ENCODE results near the gene HLA-DMB. TPM values are rescaled to one million over a fixed set of nuclear protein-coding genes. Genes with fewer than 3 reads are reported as not detected.

The HLA-DMB gene
- total and polyA plus RNA-seq, 2 donors: 71.0 to 110 TPM

DNA sequence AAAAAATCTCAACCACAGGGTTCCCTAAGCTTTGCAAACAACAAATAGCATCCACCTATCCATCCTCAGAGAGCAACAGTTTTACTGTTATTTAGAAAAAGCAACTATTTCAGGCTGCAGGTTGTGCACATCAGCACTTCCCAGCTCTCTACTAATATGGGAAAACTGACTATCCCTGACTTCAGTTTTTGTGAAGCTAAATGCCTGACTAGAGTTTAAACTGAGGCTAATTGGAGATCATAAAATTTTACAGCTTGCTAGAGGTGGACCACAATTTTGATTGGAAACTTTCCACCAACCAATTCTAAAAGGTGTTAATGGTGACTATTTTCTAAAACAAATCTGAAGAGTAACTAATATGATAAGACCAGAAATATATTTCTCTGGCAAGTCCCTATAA is 36.9 kb downstream of the HLA-DMB start:
- H3K4me1 ChIP-seq (ENCODE audit: control insufficient read depth in 2 of 2, insufficient read depth in 2 of 2, low read length in 2 of 2): no peaks in the 10 kb centered on the region
- DNase-seq (ENCODE audit: low read depth in 6 of 9, low spot score in 9 of 9): no peak
- H3K27ac ChIP-seq (ENCODE audit: low read depth in 1 of 2, low read length in 1 of 2): no peak overlapping the region
- H3K27me3 ChIP-seq (ENCODE audit: control insufficient read depth in 2 of 2, insufficient read depth in 1 of 2, low read length in 1 of 2): no peaks in the 10 kb centered on the region
- H3K4me3 ChIP-seq (ENCODE audit: low read length in 2 of 2): no peak overlapping the region
- H3K36me3 ChIP-seq (ENCODE audit: control insufficient read depth in 2 of 2, insufficient read depth in 2 of 2, low read length in 1 of 2): peaks cover 6 to 10% of the 10 kb centered on the region in 2 donors
- H3K9me3 ChIP-seq (ENCODE audit: control insufficient read depth in 2 of 2, insufficient read depth in 1 of 2, low read length in 1 of 2): no peaks in the 10 kb centered on the region

DNA sequence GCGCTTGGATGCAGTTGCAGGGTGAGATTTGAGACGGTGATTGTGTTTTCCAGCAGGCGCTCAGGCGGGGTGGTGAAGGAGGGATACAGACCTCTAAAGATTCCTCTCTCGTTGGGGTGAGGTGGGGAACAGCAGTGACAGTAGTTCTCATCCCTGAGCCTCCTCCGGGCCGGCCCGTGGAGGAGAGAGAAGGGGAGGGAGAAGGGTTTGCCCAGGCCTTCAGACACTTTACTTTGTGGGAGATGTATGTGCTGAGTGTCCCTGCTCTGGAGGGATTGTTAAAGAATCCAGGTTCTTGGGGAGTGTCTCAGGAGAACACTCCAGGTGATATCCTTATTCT is 45.9 kb downstream of the HLA-DMB start:
- Histone ChIP-seq H3K27me3 (ENCODE audit: control insufficient read depth in 2 of 2, insufficient read depth in 1 of 2, low read length in 1 of 2) (no peaks in the 10 kb centered on the region), H3K36me3 (ENCODE audit: control insufficient read depth in 2 of 2, insufficient read depth in 2 of 2, low read length in 1 of 2) (peaks cover 0 to 6% of the 10 kb centered on the region in 2 donors), H3K4me3 (ENCODE audit: low read length in 2 of 2) (peak overlapping the region; percentile 85 to 87), H3K4me1 (ENCODE audit: control insufficient read depth in 2 of 2, insufficient read depth in 2 of 2, low read length in 2 of 2) (peaks cover 18 to 23% of the 10 kb centered on the region in 2 donors), H3K27ac (ENCODE audit: low read depth in 1 of 2, low read length in 1 of 2) (peak overlapping the region; percentile 91 to 93), H3K9me3 (ENCODE audit: control insufficient read depth in 2 of 2, insufficient read depth in 1 of 2, low read length in 1 of 2) (no peaks in the 10 kb centered on the region)
- no peak for DNase-seq (ENCODE audit: low read depth in 6 of 9, low spot score in 9 of 9)
- under 1% methylated on average over 8 of the region's 8 CpGs for WGBS

- H3K27ac ChIP-seq (ENCODE audit: low read depth in 1 of 2, low read length in 1 of 2): peak overlapping the region; percentile 91 to 93
- peaks cover 18 to 23% of the 10 kb centered on the region in 2 donors for H3K4me1 ChIP-seq (ENCODE audit: control insufficient read depth in 2 of 2, insufficient read depth in 2 of 2, low read length in 2 of 2)
- no peaks in the 10 kb centered on the region for H3K9me3 ChIP-seq (ENCODE audit: control insufficient read depth in 2 of 2, insufficient read depth in 1 of 2, low read length in 1 of 2)
- peaks cover 0 to 6% of the 10 kb centered on the region in 2 donors for H3K36me3 ChIP-seq (ENCODE audit: control insufficient read depth in 2 of 2, insufficient read depth in 2 of 2, low read length in 1 of 2)
- WGBS: under 1% methylated on average over 61 of the region's 61 CpGs
- peak; percentile 93 to 99 (median 96) for DNase-seq (ENCODE audit: low read depth in 6 of 9, low spot score in 9 of 9)
- peak overlapping the region; percentile 85 to 87 for H3K4me3 ChIP-seq (ENCODE audit: low read length in 2 of 2)
- H3K27me3 ChIP-seq (ENCODE audit: control insufficient read depth in 2 of 2, insufficient read depth in 1 of 2, low read length in 1 of 2): no peaks in the 10 kb centered on the region
Observed at GRCh38 chr6:32894085-32895005, 46.5 kb downstream of the HLA-DMB start.

DNA sequence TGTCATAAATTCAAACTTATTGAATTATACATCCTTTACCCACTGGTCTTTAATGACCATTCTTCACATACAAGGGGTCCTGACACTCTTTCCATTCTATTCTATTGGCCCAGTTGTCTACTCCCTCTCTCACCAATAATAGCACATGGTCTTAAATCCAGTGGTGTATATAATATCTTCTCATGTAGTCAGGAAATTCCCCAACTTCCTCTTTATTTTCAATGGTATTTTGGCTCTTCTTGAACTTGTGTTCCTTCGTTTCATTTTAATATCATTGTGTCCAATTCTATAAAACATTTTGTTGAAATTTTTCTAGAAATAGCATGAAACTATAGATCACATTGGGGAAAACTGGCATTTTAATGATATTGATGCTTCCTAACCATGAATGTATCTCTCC is 50.0 kb downstream of the HLA-DMB start:
- DNase-seq (ENCODE audit: low read depth in 6 of 9, low spot score in 9 of 9): no peak
- Histone ChIP-seq H3K36me3 (ENCODE audit: control insufficient read depth in 2 of 2, insufficient read depth in 2 of 2, low read length in 1 of 2) (no peaks in the 10 kb centered on the region), H3K27me3 (ENCODE audit: control insufficient read depth in 2 of 2, insufficient read depth in 1 of 2, low read length in 1 of 2) (no peaks in the 10 kb centered on the region), H3K4me3 (ENCODE audit: low read length in 2 of 2) (no peak overlapping the region), H3K9me3 (ENCODE audit: control insufficient read depth in 2 of 2, insufficient read depth in 1 of 2, low read length in 1 of 2) (no peaks in the 10 kb centered on the region), H3K27ac (ENCODE audit: low read depth in 1 of 2, low read length in 1 of 2) (no peak overlapping the region), H3K4me1 (ENCODE audit: control insufficient read depth in 2 of 2, insufficient read depth in 2 of 2, low read length in 2 of 2) (peaks cover 13 to 15% of the 10 kb centered on the region in 2 donors)
- 20% methylated on average over 1 of the region's 1 CpG for WGBS

GRCh38 chr6:32889533-32889932 is 51.3 kb downstream of the HLA-DMB start:
- WGBS: 94% methylated on average over 1 of the region's 1 CpG

GRCh38 chr6:32888576-32888975 is 52.3 kb downstream of the HLA-DMB start:
- Histone ChIP-seq H3K27ac (ENCODE audit: low read depth in 1 of 2, low read length in 1 of 2) (no peak overlapping the region), H3K36me3 (ENCODE audit: control insufficient read depth in 2 of 2, insufficient read depth in 2 of 2, low read length in 1 of 2) (no peaks in the 10 kb centered on the region), H3K27me3 (ENCODE audit: control insufficient read depth in 2 of 2, insufficient read depth in 1 of 2, low read length in 1 of 2) (peaks cover 0 to 4% of the 10 kb centered on the region in 2 donors), H3K9me3 (ENCODE audit: control insufficient read depth in 2 of 2, insufficient read depth in 1 of 2, low read length in 1 of 2) (no peaks in the 10 kb centered on the region), H3K4me1 (ENCODE audit: control insufficient read depth in 2 of 2, insufficient read depth in 2 of 2, low read length in 2 of 2) (peaks cover 2% of the 10 kb centered on the region in 2 donors), H3K4me3 (ENCODE audit: low read length in 2 of 2) (no peak overlapping the region)
- no peak for DNase-seq (ENCODE audit: low read depth in 6 of 9, low spot score in 9 of 9)
- 97% methylated on average over 2 of the region's 2 CpGs for WGBS

More at GRCh38 chr6:32889533-32889932, 51.3 kb downstream of the HLA-DMB start:
- Histone ChIP-seq H3K27ac (ENCODE audit: low read depth in 1 of 2, low read length in 1 of 2) (no peak overlapping the region), H3K36me3 (ENCODE audit: control insufficient read depth in 2 of 2, insufficient read depth in 2 of 2, low read length in 1 of 2) (no peaks in the 10 kb centered on the region), H3K4me1 (ENCODE audit: control insufficient read depth in 2 of 2, insufficient read depth in 2 of 2, low read length in 2 of 2) (peaks cover 5% of the 10 kb centered on the region in 2 donors), H3K9me3 (ENCODE audit: control insufficient read depth in 2 of 2, insufficient read depth in 1 of 2, low read length in 1 of 2) (no peaks in the 10 kb centered on the region), H3K4me3 (ENCODE audit: low read length in 2 of 2) (no peak overlapping the region), H3K27me3 (ENCODE audit: control insufficient read depth in 2 of 2, insufficient read depth in 1 of 2, low read length in 1 of 2) (no peaks in the 10 kb centered on the region)
- no peak for DNase-seq (ENCODE audit: low read depth in 6 of 9, low spot score in 9 of 9)

DNA sequence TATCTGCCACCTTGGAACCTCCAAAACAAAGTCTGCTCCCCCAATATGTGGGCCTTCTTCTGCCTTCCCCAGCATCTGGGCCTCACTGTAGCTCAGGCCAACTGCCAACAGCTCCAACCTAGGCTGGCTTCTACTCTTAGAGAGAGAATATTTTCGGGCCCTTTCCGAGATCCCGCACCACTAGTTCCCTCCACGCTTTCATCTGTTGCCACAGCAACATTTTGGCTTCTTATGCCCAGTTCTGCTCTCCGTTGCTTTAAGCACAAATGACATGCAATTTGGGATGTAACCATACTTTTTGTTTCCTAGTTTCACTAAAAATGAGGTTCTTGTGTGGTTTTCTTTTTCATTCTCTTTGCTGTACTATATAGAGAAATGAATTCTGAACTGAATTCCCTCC is 53.2 kb downstream of the HLA-DMB start:
- no peak overlapping the region for H3K4me3 ChIP-seq (ENCODE audit: low read length in 2 of 2)
- peaks cover 0 to 4% of the 10 kb centered on the region in 2 donors for H3K27me3 ChIP-seq (ENCODE audit: control insufficient read depth in 2 of 2, insufficient read depth in 1 of 2, low read length in 1 of 2)
- H3K36me3 ChIP-seq (ENCODE audit: control insufficient read depth in 2 of 2, insufficient read depth in 2 of 2, low read length in 1 of 2): no peaks in the 10 kb centered on the region
- H3K4me1 ChIP-seq (ENCODE audit: control insufficient read depth in 2 of 2, insufficient read depth in 2 of 2, low read length in 2 of 2): no peaks in the 10 kb centered on the region
- no peaks in the 10 kb centered on the region for H3K9me3 ChIP-seq (ENCODE audit: control insufficient read depth in 2 of 2, insufficient read depth in 1 of 2, low read length in 1 of 2)
- no peak for DNase-seq (ENCODE audit: low read depth in 6 of 9, low spot score in 9 of 9)
- whole genome bisulfite sequencing: 96% methylated on average over 5 of the region's 5 CpGs
- H3K27ac ChIP-seq (ENCODE audit: low read depth in 1 of 2, low read length in 1 of 2): no peak overlapping the region

DNA sequence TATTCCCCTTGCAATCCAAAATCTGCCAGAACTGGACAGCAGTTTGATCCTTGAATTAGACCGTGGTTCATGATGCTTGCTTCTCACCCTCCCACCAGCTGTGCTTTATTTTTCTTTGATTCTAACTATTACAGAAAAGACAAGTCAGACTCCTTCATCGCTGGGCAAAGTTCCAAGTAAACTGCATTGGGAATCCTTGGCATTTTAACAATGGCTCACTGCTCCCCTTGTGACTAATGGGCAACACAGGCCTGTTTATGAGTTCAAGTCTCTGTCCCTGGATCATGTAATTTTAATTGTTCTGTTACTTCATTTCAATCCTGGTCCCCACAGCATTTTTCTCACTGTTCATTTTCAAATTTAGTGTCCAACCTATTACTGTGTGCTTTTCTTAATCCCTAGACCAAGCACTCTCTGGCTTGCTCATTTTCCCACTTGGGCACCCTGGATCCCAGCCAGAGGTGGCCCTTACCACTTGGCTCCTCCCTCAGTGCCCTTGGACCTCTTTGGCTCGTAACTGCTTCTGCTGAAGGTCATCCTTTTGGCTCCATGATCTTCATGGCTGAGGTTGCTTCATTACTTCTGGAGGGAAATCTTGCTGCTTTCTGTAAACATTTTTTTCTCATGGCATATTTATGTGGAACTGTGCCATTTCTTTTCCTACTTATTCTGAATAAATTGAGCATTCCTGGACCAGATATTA is 54.0 kb downstream of the HLA-DMB start:
- Histone ChIP-seq H3K4me3 (ENCODE audit: low read length in 2 of 2) (no peak overlapping the region), H3K27ac (ENCODE audit: low read depth in 1 of 2, low read length in 1 of 2) (no peak overlapping the region)

GRCh38 chr6:32885698-32886286 is 55.0 kb downstream of the HLA-DMB start:
- Histone ChIP-seq H3K9me3 (ENCODE audit: control insufficient read depth in 2 of 2, insufficient read depth in 1 of 2, low read length in 1 of 2) (no peaks in the 10 kb centered on the region), H3K27me3 (ENCODE audit: control insufficient read depth in 2 of 2, insufficient read depth in 1 of 2, low read length in 1 of 2) (peaks cover 0 to 16% of the 10 kb centered on the region in 2 donors), H3K4me3 (ENCODE audit: low read length in 2 of 2) (no peak overlapping the region), H3K27ac (ENCODE audit: low read depth in 1 of 2, low read length in 1 of 2) (no peak overlapping the region), H3K36me3 (ENCODE audit: control insufficient read depth in 2 of 2, insufficient read depth in 2 of 2, low read length in 1 of 2) (no peaks in the 10 kb centered on the region), H3K4me1 (ENCODE audit: control insufficient read depth in 2 of 2, insufficient read depth in 2 of 2, low read length in 2 of 2) (no peaks in the 10 kb centered on the region)
- DNase-seq (ENCODE audit: low read depth in 6 of 9, low spot score in 9 of 9): peak; percentile 33 to 91 (median 74)
- 62% methylated on average over 4 of the region's 4 CpGs for WGBS

More for the DNA sequence above, 54.0 kb downstream of the HLA-DMB start:
- Histone ChIP-seq H3K36me3 (ENCODE audit: control insufficient read depth in 2 of 2, insufficient read depth in 2 of 2, low read length in 1 of 2) (no peaks in the 10 kb centered on the region), H3K27me3 (ENCODE audit: control insufficient read depth in 2 of 2, insufficient read depth in 1 of 2, low read length in 1 of 2) (peaks cover 0 to 7% of the 10 kb centered on the region in 2 donors), H3K4me1 (ENCODE audit: control insufficient read depth in 2 of 2, insufficient read depth in 2 of 2, low read length in 2 of 2) (no peaks in the 10 kb centered on the region), H3K9me3 (ENCODE audit: control insufficient read depth in 2 of 2, insufficient read depth in 1 of 2, low read length in 1 of 2) (no peaks in the 10 kb centered on the region)
- no peak for DNase-seq (ENCODE audit: low read depth in 6 of 9, low spot score in 9 of 9)
- WGBS: 90% methylated on average over 3 of the region's 3 CpGs
